Activated gamma-delta T cell (primary cell): Measurements from ENCODE around the gene ZBTB16.

Experiments
- DNase-seq: peaks from one replicate; lab custom pipeline; 2025; lab: John Stamatoyannopoulos, UW
- total RNA-seq, 2 donors: gene quantifications; one replicate each; lab custom pipeline; 2026; lab: John Stamatoyannopoulos, UW

ZBTB16 gene
- total RNA-seq = 57.1 to 62.4 reads per million in 2 donors

DNA sequence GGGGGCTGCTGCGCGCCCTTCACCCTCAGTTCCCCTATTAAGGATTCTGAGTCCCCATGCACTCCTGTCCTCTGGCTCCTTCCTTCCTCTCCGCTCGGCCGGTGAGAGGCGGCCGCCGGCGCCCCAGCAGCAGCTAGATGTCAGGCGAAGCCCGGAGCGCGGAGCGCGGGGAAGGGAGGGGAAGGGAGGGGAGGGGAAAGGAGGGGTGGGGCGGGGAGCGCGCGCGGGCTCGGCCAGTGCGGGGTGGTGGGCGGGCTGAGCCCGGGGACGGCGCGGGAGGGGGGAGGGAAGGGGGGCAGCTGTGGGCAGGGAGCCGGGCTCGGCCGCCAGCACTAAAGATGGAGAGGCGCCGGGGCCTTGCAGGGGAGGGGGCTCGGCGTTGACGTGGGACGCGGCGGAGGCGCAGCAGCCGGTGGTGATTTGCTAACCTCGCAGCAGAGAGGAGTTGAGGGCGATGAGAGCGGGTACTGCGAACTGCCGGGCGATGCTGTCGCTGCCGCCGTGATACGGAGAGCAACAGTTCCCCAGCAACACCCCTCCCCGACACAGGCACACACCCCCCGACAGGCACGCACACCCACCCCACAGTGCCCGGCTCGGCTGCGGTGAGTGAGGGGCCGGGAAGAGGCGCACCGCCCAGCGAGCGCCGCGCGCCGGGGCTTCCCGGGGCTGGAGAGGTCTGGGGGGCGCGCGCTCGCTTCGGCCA lies at the start of gene ZBTB16:
Gene ZBTB16, plus strand, starts transcription at position 434 of the 706 bp plus-strand sequence. CDS start 3,590 bp downstream, outside the sequence.
- DNase-seq = peak; percentile 80

- no peak for DNase-seq
Measured at GRCh38 chr11:114010931-114011330, 48.6 kb upstream of the ZBTB16 start.

- DNase-seq = no peak
Measured at GRCh38 chr11:114011443-114011842, 48.1 kb upstream of the ZBTB16 start.

GRCh38 chr11:114015117-114015516 lies 44.4 kb upstream of the ZBTB16 start:
- no peak for DNase-seq

- DNase-seq = no peak
Measured at GRCh38 chr11:114016986-114017385, 42.5 kb upstream of the ZBTB16 start.

DNA sequence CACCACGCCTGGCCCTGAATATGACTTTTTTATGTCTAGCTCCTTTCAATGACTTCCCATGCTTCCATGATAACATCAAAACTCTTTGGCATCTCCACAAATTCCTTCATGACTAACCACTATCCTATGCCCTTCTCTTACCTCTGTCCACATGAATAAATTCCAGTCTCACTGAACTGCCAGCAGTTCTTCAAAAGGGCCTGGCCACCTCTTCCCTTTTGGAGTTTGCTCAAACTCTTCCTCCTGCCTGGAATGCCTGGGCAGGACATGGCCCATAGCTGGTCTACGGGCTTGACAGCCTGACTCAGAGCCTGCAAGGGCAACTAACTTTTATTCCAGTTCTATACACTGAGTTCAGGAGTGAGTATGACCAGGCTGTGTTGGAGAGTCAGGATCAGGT lies 41.8 kb upstream of the ZBTB16 start:
- no peak for DNase-seq

- no peak for DNase-seq
Measured at GRCh38 chr11:114019046-114019445, 40.5 kb upstream of the ZBTB16 start.

DNA sequence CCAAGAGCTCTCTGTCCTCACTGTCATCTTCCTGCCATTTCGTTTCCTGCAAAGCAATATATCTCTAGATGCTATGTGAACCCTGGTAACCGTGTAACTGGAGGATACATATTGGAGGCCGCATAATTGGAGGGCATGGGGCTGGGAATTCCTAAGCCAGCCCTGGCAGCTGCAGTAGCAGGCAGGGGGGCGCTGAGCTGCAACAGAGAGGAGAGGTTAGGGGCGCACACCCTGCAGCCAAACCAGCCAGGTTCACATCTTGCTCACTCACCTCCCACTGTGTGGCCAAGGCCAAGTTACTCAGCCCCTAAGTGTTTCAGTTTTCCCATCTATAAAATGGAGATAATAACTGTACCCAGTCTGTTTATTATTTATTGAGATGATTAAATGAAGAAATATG lies 39.9 kb upstream of the ZBTB16 start:
- no peak for DNase-seq

DNA sequence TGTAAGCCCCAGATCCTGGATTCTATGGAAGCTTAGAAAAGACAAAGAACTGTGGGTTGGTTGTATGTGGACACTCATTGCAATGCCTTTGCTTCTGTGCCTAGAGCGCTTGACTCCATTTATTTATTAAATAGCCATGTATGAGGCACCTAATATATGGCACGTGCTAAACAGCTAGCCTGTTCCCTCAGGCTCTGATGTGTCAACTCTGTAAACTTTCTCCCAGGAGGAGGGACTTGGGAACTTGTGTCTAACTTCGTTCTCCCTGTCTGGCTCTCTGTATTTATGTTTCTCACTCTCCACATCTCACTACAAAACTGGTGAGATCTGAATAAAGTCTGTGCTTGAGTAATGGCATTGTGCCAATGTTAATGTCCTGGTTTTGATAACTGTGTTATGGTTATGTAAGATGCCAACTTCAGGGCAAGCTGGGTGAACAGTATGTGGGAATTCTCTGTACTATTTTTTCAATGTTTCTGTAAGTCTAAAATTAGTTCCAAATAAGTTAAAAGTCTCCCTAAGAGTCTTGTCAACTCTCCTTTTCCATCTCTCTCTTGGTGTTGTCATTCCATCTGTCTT lies 34.1 kb upstream of the ZBTB16 start:
- DNase-seq = no peak

GRCh38 chr11:114026355-114026754 lies 33.2 kb upstream of the ZBTB16 start:
- no peak for DNase-seq

- no peak for DNase-seq
Measured at GRCh38 chr11:114027391-114027790, 32.1 kb upstream of the ZBTB16 start.

GRCh38 chr11:114027926-114028325 lies 31.6 kb upstream of the ZBTB16 start:
- no peak for DNase-seq

DNA sequence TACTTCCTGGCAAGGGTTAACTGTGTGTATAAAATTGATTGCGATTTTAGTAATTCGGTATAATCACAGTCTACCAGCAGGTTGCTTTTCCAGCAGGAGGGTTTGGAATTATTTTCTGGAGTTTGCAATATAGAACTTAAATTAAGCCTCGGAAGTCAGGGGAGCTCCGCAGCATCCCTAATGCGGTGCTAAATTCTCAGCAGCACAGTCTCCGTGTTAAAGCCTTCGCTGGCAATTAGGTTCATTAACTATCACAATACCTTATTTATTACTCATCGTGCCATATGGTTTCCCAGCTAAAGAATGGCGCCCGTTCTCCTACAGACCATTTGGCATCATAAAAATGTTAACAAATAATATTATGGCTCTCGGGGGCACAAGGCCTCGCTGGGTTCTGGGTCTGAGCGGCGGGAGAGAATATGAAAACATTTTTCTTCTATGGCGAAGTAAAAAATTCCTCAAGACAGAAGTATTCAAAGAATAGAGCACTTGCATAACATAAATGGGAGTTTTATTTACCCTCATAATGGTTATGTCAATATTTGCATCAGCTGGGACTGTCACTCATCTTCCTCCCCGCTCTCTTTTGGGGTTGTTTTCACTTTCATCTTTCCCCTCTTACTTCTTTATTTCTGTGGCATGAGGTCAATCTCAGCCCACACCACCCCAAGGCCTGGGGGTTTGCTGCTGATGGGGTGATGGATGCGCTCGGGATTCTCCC lies 28.1 kb upstream of the ZBTB16 start:
- no peak for DNase-seq

DNA sequence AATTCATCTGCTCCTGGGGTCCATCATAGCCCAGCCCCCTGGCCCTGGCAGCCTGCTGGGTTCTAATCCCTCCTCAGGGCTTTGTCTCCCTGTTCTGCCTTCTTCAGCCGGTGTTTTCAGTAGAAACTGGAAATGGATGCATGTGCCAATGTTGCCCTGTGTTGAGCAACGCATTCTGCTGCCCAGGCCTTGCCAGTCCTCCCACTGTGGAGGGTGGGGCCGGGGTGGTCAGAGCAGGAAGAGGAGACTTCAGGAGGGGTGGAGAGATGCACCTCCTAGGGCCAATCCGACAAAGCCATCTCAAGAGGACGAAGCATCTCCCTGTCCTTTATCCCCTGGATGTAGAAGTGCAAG lies 27.6 kb upstream of the ZBTB16 start:
- DNase-seq = no peak

- no peak for DNase-seq
Measured at GRCh38 chr11:114033066-114033465, 26.4 kb upstream of the ZBTB16 start.

- DNase-seq = no peak
Measured at GRCh38 chr11:114033572-114033971, 25.9 kb upstream of the ZBTB16 start.

DNA sequence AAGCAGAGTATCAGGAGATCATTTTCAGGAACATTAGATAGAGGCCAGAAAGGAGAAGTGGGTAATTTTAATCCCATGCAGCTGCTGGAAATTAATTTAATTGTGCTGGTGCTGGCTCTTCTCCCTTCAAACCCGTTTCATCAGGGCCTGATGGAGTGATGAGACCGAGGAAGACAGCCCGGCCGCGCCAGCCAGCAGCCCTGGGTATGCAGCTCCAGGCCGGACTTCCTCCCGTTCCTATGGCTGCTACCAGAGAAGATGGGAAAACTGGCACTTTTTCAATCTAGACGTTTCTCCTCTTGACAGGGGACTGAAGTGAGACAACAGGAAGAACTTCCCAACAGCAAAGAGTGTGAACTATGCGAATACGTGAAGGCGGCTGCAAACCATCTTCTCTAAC lies 24.6 kb upstream of the ZBTB16 start:
- DNase-seq = no peak

DNA sequence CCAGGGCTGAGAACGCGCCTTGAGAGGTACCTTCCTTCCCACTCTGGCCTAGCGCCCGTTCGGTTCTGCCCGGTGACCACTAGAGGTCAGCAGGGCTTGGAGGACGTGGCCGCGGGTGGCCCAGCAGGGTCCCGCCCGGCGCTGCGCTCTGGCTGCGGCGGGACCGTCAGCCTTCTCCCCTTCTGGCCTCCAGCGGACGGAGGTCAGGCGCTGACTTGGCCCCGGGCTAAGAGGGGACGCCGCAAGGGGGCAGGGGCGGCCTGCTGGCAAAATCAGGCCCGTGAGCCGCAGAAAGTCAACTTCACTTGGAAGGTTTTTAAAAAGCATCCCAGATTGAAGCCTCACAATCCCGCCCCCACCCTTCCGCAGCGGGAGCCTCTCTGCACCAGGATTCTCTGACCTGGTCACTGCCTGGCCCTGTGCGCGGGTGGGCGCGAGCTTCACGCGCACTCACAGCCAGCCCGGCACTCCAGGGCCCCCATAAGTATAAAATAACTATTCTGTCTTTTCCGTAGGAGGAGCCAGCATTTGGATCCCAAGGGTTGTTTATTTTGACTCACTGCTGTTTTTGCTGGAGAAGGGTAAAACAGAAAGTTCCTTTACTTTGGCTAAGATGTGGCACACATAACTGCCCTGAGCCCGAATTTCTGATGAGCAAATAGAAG lies 23.2 kb upstream of the ZBTB16 start:
- DNase-seq = peak; percentile 26

DNA sequence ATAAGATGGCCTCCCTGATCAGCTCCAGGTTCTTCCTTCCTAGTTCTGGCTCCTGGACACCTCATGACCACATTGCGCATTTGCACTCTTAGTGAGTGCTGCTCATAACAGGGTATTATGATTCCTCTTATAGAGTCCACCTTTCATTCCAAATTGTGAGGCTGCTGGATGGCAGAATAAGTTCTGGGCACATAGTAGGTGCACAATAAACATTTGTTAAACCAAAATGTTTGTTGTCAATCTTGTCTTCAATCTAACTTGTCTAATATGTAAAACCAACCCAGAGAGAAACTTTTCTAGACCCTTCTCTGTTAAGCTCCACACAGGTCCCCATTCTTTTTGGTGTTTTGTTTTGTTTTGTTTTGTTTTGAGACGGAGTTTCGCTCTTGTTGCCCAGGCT lies 22.6 kb upstream of the ZBTB16 start:
- no peak for DNase-seq

- DNase-seq = no peak
Measured at GRCh38 chr11:114039551-114039950, 20.0 kb upstream of the ZBTB16 start.

DNA sequence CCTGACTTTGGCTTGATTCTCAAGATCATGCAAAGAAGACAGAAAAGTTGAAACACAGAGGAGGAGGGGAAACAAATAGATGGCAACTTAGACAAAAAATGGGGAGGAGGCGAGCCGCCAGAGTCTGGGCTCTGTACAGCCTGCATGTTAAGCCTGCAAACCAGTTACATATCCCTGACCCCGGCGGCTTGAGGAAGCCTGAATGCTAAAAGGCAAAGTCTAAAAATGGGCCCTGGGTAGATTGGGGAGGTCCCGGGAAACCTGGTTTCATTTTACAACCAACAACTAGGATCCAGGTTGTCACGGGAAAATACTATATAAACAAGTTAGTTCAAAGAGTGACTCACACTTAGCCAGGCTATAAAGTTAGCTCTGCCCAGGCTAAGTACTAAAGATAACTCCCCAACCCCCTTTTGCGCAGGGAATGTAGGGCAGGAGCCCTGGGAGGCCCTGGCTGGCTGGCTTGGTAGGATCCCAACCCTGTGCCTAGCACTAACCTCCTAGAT lies 18.8 kb upstream of the ZBTB16 start:
- no peak for DNase-seq

- no peak for DNase-seq
Measured at GRCh38 chr11:114042234-114042633, 17.3 kb upstream of the ZBTB16 start.
